Tongue (tissue), 2 donors: ENCODE data around the gene COA1. TPM values are rescaled to one million over a fixed set of nuclear protein-coding genes. Genes with fewer than 3 reads are reported as not detected.

Source experiments
- DNase-seq: peaks from one replicate; pipeline ENCODE4 v3.0.0-alpha.2; 2015
- total RNA-seq: library from RNA; depleted of rRNA; stranded (reverse); fragments of >200 nt; gene quantifications from one replicate; pipeline ENCODE4 v1.2.3, GENCODE V29; 2014

The COA1 gene
- total RNA-seq, 1 donor from 2014 or later: 53.2 TPM

- no peak for DNase-seq
Measured at GRCh38 chr7:43589728-43590127, 139.6 kb downstream of the COA1 start.

Other genes starting within 250 kb of the COA1 start
- gene STK17A, start 146.4 kb downstream of the COA1 start, total RNA-seq: 22.6 TPM
- gene BLVRA, start 29.2 kb upstream of the COA1 start, total RNA-seq: 25.0 TPM
- gene MRPS24, start 140.0 kb upstream of the COA1 start, total RNA-seq: 47.5 TPM
- 32.5 TPM for gene URGCP, start 177.1 kb upstream of the COA1 start, total RNA-seq
- 30.4 TPM for gene UBE2D4, start 196.9 kb upstream of the COA1 start, total RNA-seq